HEK293 (cell line): ENCODE results near the gene PDLIM1.
"Not testable (repeated sequence)": the region's sequence is repeated elsewhere in the genome, so short reads cannot be mapped to it uniquely, and the experiment has no call there.

Experiments
- CTCF ChIA-PET: fragments of 350-600 bp; formaldehyde crosslinking; extraction: SDS; loops from one replicate; lab custom pipeline; 2021; ENCODE audit warnings: antibody characterized with exemption; lab: Yijun Ruan, JAX
- POLR2A ChIA-PET: fragments of 300-600 bp; formaldehyde crosslinking; extraction: SDS; loops from one replicate; lab custom pipeline; 2020; ENCODE audit warnings: antibody characterized with exemption, inconsistent platforms; lab: Yijun Ruan, JAX
- H3K27ac ChIP-seq: fragments of 200-500 bp; sonication (Bioruptor generic); 2 replicates; pipeline ENCODE4 v1.5.1; 2014; ENCODE audit warnings: low read depth, low read length, control low read depth, inconsistent platforms; ENCODE audit errors: extremely low read depth
- H3K36me3 ChIP-seq, 2 experiments: fragments of 200-500 bp in 1 of 2; sonication (Bioruptor generic) in 1 of 2; 1 replicate in 1 of 2; 2 replicates in 1 of 2; pipeline ENCODE4 v1.5.1; 2014 to 2017; ENCODE audit warnings: inconsistent platforms in 2 of 2, low read length in 2 of 2; ENCODE audit not compliant: control insufficient read depth in 2 of 2, insufficient read depth in 1 of 2
- H3K4me1 ChIP-seq: fragments of 200-500 bp; sonication (Bioruptor generic); 2 replicates; pipeline ENCODE4 v1.5.1; 2014; ENCODE audit warnings: mild to moderate bottlenecking, low read length, inconsistent platforms; ENCODE audit not compliant: control insufficient read depth, insufficient read depth
- H3K4me3 ChIP-seq: 2 replicates; pipeline ENCODE4 v1.5.1; 2011; ENCODE audit warnings: low read depth, mild to moderate bottlenecking, control low read depth, low read length, moderate library complexity
- H3K9me3 ChIP-seq: fragments of 200-500 bp; sonication (Bioruptor generic); 2 replicates; pipeline ENCODE4 v1.5.1; 2014; ENCODE audit warnings: low read depth, low read length, inconsistent platforms; ENCODE audit not compliant: control insufficient read depth, insufficient read depth
- GLI4 ChIP-seq: fragments of 450-650 bp; formaldehyde crosslinking; IDR thresholded peaks from 2 replicates; pipeline ENCODE4 v1.5.1; 2016; ENCODE audit warnings: missing biosample characterization, missing genetic modification characterization
- KLF7 ChIP-seq: fragments of 450-650 bp; formaldehyde crosslinking; IDR thresholded peaks from 2 replicates; pipeline ENCODE4 v1.5.1; 2016; ENCODE audit warnings: missing biosample characterization, missing genetic modification characterization, borderline replicate concordance
- SCRT1 ChIP-seq: fragments of 450-650 bp; formaldehyde crosslinking; IDR thresholded peaks from 2 replicates; pipeline ENCODE4 v1.5.1; 2016; ENCODE audit warnings: missing biosample characterization, missing genetic modification characterization, borderline replicate concordance
- SCRT2 ChIP-seq: fragments of 450-650 bp; formaldehyde crosslinking; IDR thresholded peaks from 2 replicates; pipeline ENCODE4 v1.5.1; 2016; ENCODE audit warnings: missing biosample characterization, missing genetic modification characterization
- YY2 ChIP-seq: fragments of 450-650 bp; formaldehyde crosslinking; IDR thresholded peaks from 2 replicates; pipeline ENCODE4 v1.5.1; 2016; ENCODE audit warnings: missing biosample characterization, missing genetic modification characterization
- ZIC2 ChIP-seq: fragments of 450-650 bp; formaldehyde crosslinking; IDR thresholded peaks from 2 replicates; pipeline ENCODE4 v1.5.1; 2016; ENCODE audit warnings: missing biosample characterization, missing genetic modification characterization
- ZNF16 ChIP-seq: fragments of 450-650 bp; formaldehyde crosslinking; IDR thresholded peaks from 2 replicates; pipeline ENCODE4 v1.5.1; 2016; ENCODE audit warnings: low read depth, missing biosample characterization, missing genetic modification characterization
- ZNF19 ChIP-seq: fragments of 450-650 bp; formaldehyde crosslinking; IDR thresholded peaks from 2 replicates; pipeline ENCODE4; 2016; ENCODE audit warnings: missing biosample characterization, missing genetic modification characterization, low read depth
- ZNF48 ChIP-seq: fragments of 450-650 bp; formaldehyde crosslinking; IDR thresholded peaks from 2 replicates; pipeline ENCODE4 v1.5.1; 2016; ENCODE audit warnings: missing biosample characterization, missing genetic modification characterization
- ZNF521 ChIP-seq: fragments of 450-650 bp; formaldehyde crosslinking; IDR thresholded peaks from 2 replicates; pipeline ENCODE4 v1.5.1; 2017; ENCODE audit warnings: missing biosample characterization, mild to moderate bottlenecking, missing genetic modification characterization
- ZNF610 ChIP-seq: fragments of 450-650 bp; formaldehyde crosslinking; IDR thresholded peaks from 2 replicates; pipeline ENCODE4 v1.5.1; 2016; ENCODE audit warnings: missing biosample characterization, missing genetic modification characterization, borderline replicate concordance
- ZNF677 ChIP-seq: fragments of 450-650 bp; IDR thresholded peaks from 2 replicates; pipeline ENCODE4 v1.5.0; 2018; ENCODE audit warnings: missing biosample characterization, mild to moderate bottlenecking, missing genetic modification characterization, moderate library complexity
- ZNF777 ChIP-seq: fragments of 450-650 bp; formaldehyde crosslinking; IDR thresholded peaks from 2 replicates; pipeline ENCODE4 v1.5.1; 2017; ENCODE audit warnings: missing biosample characterization, missing genetic modification characterization, borderline replicate concordance
- TF ChIP-seq, protein P1 (sequence below): fragments of 450-650 bp; formaldehyde crosslinking; IDR thresholded peaks from 2 replicates; pipeline ENCODE4 v1.5.1; 2017; ENCODE audit warnings: missing biosample characterization, missing genetic modification characterization
- TF ChIP-seq, protein P2 (sequence below): IDR thresholded peaks from 2 replicates; pipeline ENCODE4 v1.6.1; 2011; ENCODE audit warnings: mild to moderate bottlenecking, low read depth, low read length, borderline replicate concordance

The PDLIM1 gene

GRCh38 chr10:95202865-95203264, 87.9 kb downstream of the PDLIM1 start:
- CTCF ChIA-PET = interaction anchor here (0.6 to 1.8 kb wide), 6 partner anchors 12 to 43 kb away, joined by 3 to 9 read pairs (median 5); no protein-coding TSS in a partner anchor

GRCh38 chr10:95201736-95202135, 89.1 kb downstream of the PDLIM1 start:
- H3K9me3 ChIP-seq = no peaks in the 10 kb centered on the region
- H3K36me3 ChIP-seq = no peaks in the 10 kb centered on the region
- no peak for TF ChIP-seq ZNF19
- no peak for TF ChIP-seq YY2 (tag by site-specific recombination)
- no peak overlapping the region for H3K27ac ChIP-seq
- H3K4me3 ChIP-seq = no peak overlapping the region
- H3K4me1 ChIP-seq = no peaks in the 10 kb centered on the region
- POLR2A ChIA-PET = no interaction called here
- CTCF ChIA-PET = interaction anchor here (0.6 to 1.8 kb wide), 6 partner anchors 18 to 162 kb away, joined by 3 to 9 read pairs (median 6); no protein-coding TSS in a partner anchor

More at GRCh38 chr10:95202865-95203264, 87.9 kb downstream of the PDLIM1 start:
- POLR2A ChIA-PET = not testable (repeated sequence)
- TF ChIP-seq ZNF610 (tag by site-specific recombination) = peak; percentile 98
- TF ChIP-seq, all 188 proteins: peak for 1; not testable (repeated sequence) for 187
- H3K36me3 ChIP-seq, H3K4me1 ChIP-seq, H3K9me3 ChIP-seq, H3K4me3 ChIP-seq, H3K27ac ChIP-seq: not testable (repeated sequence)

- no peak overlapping the region for H3K4me3 ChIP-seq
- POLR2A ChIA-PET = no interaction called here
- no peaks in the 10 kb centered on the region for H3K9me3 ChIP-seq
- H3K36me3 ChIP-seq = no peaks in the 10 kb centered on the region
- CTCF ChIA-PET = interaction anchor here (1.1 kb wide), 1 partner anchor 47 kb away, joined by 3 read pairs; no protein-coding TSS in a partner anchor
- TF ChIP-seq ZNF677 (no peak), ZNF16 (tag by site-specific recombination) (no peak), ZIC2 (no peak), ZNF777 (tag by site-specific recombination) (no peak), GLI4 (tag by site-specific recombination) (no peak), ZNF48 (tag by site-specific recombination) (no peak)
- TF ChIP-seq, protein P1, sequence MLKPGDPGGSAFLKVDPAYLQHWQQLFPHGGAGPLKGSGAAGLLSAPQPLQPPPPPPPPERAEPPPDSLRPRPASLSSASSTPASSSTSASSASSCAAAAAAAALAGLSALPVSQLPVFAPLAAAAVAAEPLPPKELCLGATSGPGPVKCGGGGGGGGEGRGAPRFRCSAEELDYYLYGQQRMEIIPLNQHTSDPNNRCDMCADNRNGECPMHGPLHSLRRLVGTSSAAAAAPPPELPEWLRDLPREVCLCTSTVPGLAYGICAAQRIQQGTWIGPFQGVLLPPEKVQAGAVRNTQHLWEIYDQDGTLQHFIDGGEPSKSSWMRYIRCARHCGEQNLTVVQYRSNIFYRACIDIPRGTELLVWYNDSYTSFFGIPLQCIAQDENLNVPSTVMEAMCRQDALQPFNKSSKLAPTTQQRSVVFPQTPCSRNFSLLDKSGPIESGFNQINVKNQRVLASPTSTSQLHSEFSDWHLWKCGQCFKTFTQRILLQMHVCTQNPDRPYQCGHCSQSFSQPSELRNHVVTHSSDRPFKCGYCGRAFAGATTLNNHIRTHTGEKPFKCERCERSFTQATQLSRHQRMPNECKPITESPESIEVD (tag by site-specific recombination) = no peak
- TF ChIP-seq, protein P2, sequence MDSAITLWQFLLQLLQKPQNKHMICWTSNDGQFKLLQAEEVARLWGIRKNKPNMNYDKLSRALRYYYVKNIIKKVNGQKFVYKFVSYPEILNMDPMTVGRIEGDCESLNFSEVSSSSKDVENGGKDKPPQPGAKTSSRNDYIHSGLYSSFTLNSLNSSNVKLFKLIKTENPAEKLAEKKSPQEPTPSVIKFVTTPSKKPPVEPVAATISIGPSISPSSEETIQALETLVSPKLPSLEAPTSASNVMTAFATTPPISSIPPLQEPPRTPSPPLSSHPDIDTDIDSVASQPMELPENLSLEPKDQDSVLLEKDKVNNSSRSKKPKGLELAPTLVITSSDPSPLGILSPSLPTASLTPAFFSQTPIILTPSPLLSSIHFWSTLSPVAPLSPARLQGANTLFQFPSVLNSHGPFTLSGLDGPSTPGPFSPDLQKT = no peak
- no peaks in the 10 kb centered on the region for H3K4me1 ChIP-seq
- H3K27ac ChIP-seq = no peak overlapping the region
Measured at GRCh38 chr10:95196046-95196445, 94.8 kb downstream of the PDLIM1 start.

GRCh38 chr10:95193944-95194343, 96.9 kb downstream of the PDLIM1 start, which contains the start of gene ACSM6:
TSS of gene ACSM6 (plus strand) at chr10:95194238. CDS start at chr10:95194486, 248 bp downstream.
- Histone ChIP-seq H3K36me3 (no peaks in the 10 kb centered on the region), H3K4me3 (no peak within 1 kb of the TSS), H3K9me3 (no peaks in the 10 kb centered on the region), H3K4me1 (no peaks in the 10 kb centered on the region), H3K27ac (no peak within 1 kb of the TSS)
- ChIA-PET CTCF (interaction anchor here (1.6 kb wide), 1 partner anchor 10 kb away, joined by 5 read pairs; no protein-coding TSS in a partner anchor), POLR2A (no interaction called here)
- peak; percentile 89 for TF ChIP-seq SCRT2
- no peak for TF ChIP-seq ZNF521
- 0 out of 2 replicates have a peak, but pooled peaks have one; percentile 34 for TF ChIP-seq SCRT1 (tag by site-specific recombination)
- no peak for TF ChIP-seq KLF7 (tag by site-specific recombination)
